HepG2 (cell line): ENCODE results near the gene KCNQ1OT1. TPM values are rescaled to one million over a fixed set of nuclear protein-coding genes. Genes with fewer than 3 reads are reported as not detected.

Experiments
- ATAC-seq: fragments of 200-7000 bp; cut with Tn5 transposase; 3 replicates; pipeline ENCODE4 v1.9.1; 2020; ENCODE audit warnings: mild to moderate bottlenecking, moderate library complexity
- BruUV-seq: library from RNA; stranded (reverse); fragments of 400-500 nt; replicated peaks from 2 replicates; lab custom pipeline; 2021; lab: Mats Ljungman, UMichigan
- CTCF ChIA-PET: fragments of 300-600 bp; formaldehyde crosslinking; extraction: SDS; loops from one replicate; lab custom pipeline; 2021; ENCODE audit warnings: low total read pairs, inconsistent platforms, low intra/inter-chr PET ratio; lab: Yijun Ruan, JAX
- POLR2A ChIA-PET: fragments of 350-600 bp; sonication (Branson Sonifier 250); formaldehyde crosslinking; loops from one replicate; lab custom pipeline; 2020; ENCODE audit warnings: antibody characterized with exemption, inconsistent platforms; lab: Yijun Ruan, JAX
- DNase-seq: peaks from one replicate; pipeline ENCODE4 v3.0.0-alpha.2; 2015; ENCODE audit warnings: low spot score
- FAIRE-seq: peaks from 3 replicates; lab custom pipeline; 2011; peaks lifted over from hg19 to GRCh38; lab: Jason Lieb, UNC
- H2AFZ ChIP-seq: one replicate; pipeline ENCODE4 v1.6.1; 2011; ENCODE audit warnings: low read length, inconsistent platforms
- H3K27ac ChIP-seq: fragments of 300-600 bp; 3 replicates; pipeline ENCODE4 v1.8.0; 2011; ENCODE audit warnings: mixed run types, mild to moderate bottlenecking, mixed read lengths, low read length, inconsistent platforms; ENCODE audit not compliant: insufficient read depth; ENCODE audit errors: extremely low read length
- H3K27me3 ChIP-seq, 2 experiments: fragments of 200-600 bp in 1 of 2; 2 replicates in 1 of 2; 3 replicates in 1 of 2; pipeline versions ENCODE4 v1.6.0 to v1.8.0; 2011; ENCODE audit warnings: low read length in 2 of 2, mild to moderate bottlenecking in 2 of 2, moderate library complexity in 2 of 2, inconsistent platforms in 1 of 2; ENCODE audit not compliant: insufficient read depth in 2 of 2, control insufficient read depth in 1 of 2
- H3K36me3 ChIP-seq, 2 experiments: fragments of 200-600 bp in 1 of 2; replicated peaks in 1 of 2; 2 replicates in 1 of 2; 3 replicates in 1 of 2; pipeline versions ENCODE4 v1.5.1 to v1.8.0; 2011; ENCODE audit warnings: low read length in 2 of 2, inconsistent platforms in 1 of 2; ENCODE audit not compliant: insufficient read depth in 2 of 2, control insufficient read depth in 1 of 2
- H3K4me1 ChIP-seq: 2 replicates; pipeline ENCODE4 v1.5.1; 2012; ENCODE audit warnings: low read length, inconsistent platforms; ENCODE audit not compliant: insufficient read depth
- H3K4me2 ChIP-seq: 2 replicates; pipeline ENCODE4 v1.6.0; 2011; ENCODE audit warnings: low read depth, low read length, inconsistent platforms
- H3K4me3 ChIP-seq, 3 experiments: fragments of 200-600 bp in 1 of 3; sonication (generic), shearing (Covaris generic) in 1 of 3; replicated peaks in 1 of 3; 2 replicates each; pipeline ENCODE4 v1.5.1; 2011 to 2016; ENCODE audit warnings: low read length in 3 of 3, inconsistent platforms in 2 of 3, low read depth in 2 of 3, mild to moderate bottlenecking in 2 of 3, control low read depth in 1 of 3, mixed read lengths in 1 of 3; ENCODE audit not compliant: insufficient read depth in 1 of 3
- H3K79me2 ChIP-seq: one replicate; pipeline ENCODE4 v1.6.1; 2011; ENCODE audit warnings: low read length, inconsistent platforms; ENCODE audit not compliant: insufficient read depth
- H3K9ac ChIP-seq: 2 replicates; pipeline ENCODE4 v1.6.0; 2011; ENCODE audit warnings: mild to moderate bottlenecking, low read depth, low read length, inconsistent platforms; ENCODE audit not compliant: insufficient read depth
- H3K9me3 ChIP-seq: 2 replicates; pipeline ENCODE4 v1.5.1; 2012; ENCODE audit warnings: mild to moderate bottlenecking, low read length
- H4K20me1 ChIP-seq: 2 replicates; pipeline ENCODE4 v1.6.0; 2011; ENCODE audit warnings: inconsistent platforms, mild to moderate bottlenecking, low read length, moderate library complexity; ENCODE audit not compliant: insufficient read depth
- CBFB ChIP-seq: sonication (generic); formaldehyde crosslinking; IDR thresholded peaks from 2 replicates; pipeline ENCODE4 v1.4.0; 2020; ENCODE audit warnings: missing genetic modification reagents
- CENPBD1 ChIP-seq: sonication (generic); formaldehyde crosslinking; IDR thresholded peaks from 2 replicates; pipeline ENCODE4 v1.8.0; 2022; ENCODE audit warnings: missing genetic modification reagents, low read depth, mild to moderate bottlenecking, borderline replicate concordance
- HIC2 ChIP-seq: sonication (generic); formaldehyde crosslinking; IDR thresholded peaks from 2 replicates; pipeline ENCODE4 v1.9.0; 2022; ENCODE audit warnings: low read depth, missing genetic modification reagents
- HOXD1 ChIP-seq: sonication (generic); formaldehyde crosslinking; IDR thresholded peaks from 2 replicates; pipeline ENCODE4 v1.5.0; 2020; ENCODE audit warnings: missing genetic modification reagents
- MYNN ChIP-seq: sonication (generic); formaldehyde crosslinking; IDR thresholded peaks from 2 replicates; pipeline ENCODE4 v1.4.0; 2020; ENCODE audit warnings: mild to moderate bottlenecking, low read depth, missing genetic modification reagents
- NR2F1 ChIP-seq, 2 experiments: fragments of 450-650 bp in 1 of 2; formaldehyde crosslinking in 1 of 2; IDR thresholded peaks; 2 replicates each; pipeline versions ENCODE4 v1.5.0 to v1.6.1; 2016 to 2020; ENCODE audit warnings: mild to moderate bottlenecking in 1 of 2, missing compliant biosample characterization in 1 of 2, missing genetic modification reagents in 1 of 2, moderate library complexity in 1 of 2
- NR3C1 ChIP-seq: sonication (generic); formaldehyde crosslinking; IDR thresholded peaks from 2 replicates; pipeline ENCODE4 v1.4.0; 2020; ENCODE audit warnings: missing genetic modification reagents
- POLR2A ChIP-seq, 2 experiments: IDR thresholded peaks; 2 replicates each; pipeline ENCODE4 v1.6.1; 2011; ENCODE audit warnings: low read depth in 2 of 2, low read length in 2 of 2, mild to moderate bottlenecking in 1 of 2, moderate library complexity in 1 of 2; ENCODE audit not compliant: insufficient read depth in 1 of 2
- POLR2AphosphoS5 ChIP-seq: IDR thresholded peaks from 2 replicates; pipeline ENCODE4 v1.6.1; 2012; ENCODE audit warnings: low read depth, low read length
- POLR2G ChIP-seq: fragments of 200-400 bp; formaldehyde crosslinking; IDR thresholded peaks from 2 replicates; pipeline ENCODE4 v1.6.1; 2018; ENCODE audit warnings: mild to moderate bottlenecking, low read depth, low read length, moderate library complexity
- RBM22 ChIP-seq: fragments of 200-400 bp; formaldehyde crosslinking; optimal IDR thresholded peaks from 2 replicates; pipeline ENCODE3; 2017; ENCODE audit warnings: mild to moderate bottlenecking, low read length, moderate library complexity
- ZBTB1 ChIP-seq: sonication (generic); formaldehyde crosslinking; IDR thresholded peaks from 2 replicates; pipeline ENCODE4 v1.4.0; 2020; ENCODE audit warnings: missing genetic modification reagents, borderline replicate concordance
- WGBS: methylation state at CpG from one replicate; pipeline ENCODE4 v1.1.6; 2017; ENCODE audit warnings: low lambda C conversion rate; 5-methylcytosine and 5-hydroxymethylcytosine counted together
- in situ Hi-C: cut with HindIII; loops from 2 replicates; pipeline ENCODE4 v1.10.0; 2017; ENCODE audit warnings: low pct_unique_long_range_greater_than_20kb; ENCODE audit not compliant: extremely low pct_ligation_motif_present
- intact Hi-C: fragments of 100-400 bp; cut with micrococcal nuclease; formaldehyde crosslinking; loops from one replicate; pipeline ENCODE4 v1.10.0; 2022; ENCODE audit not compliant: unreplicated experiment
- polyA plus RNA-seq, 8 experiments: library from polyadenylated mRNA; depleted of rRNA in 3 of 8; stranded (reverse) in 7 of 8; unstranded in 1 of 8; fragments of >200 nt; fragmentation: Illumina TruSeq in 4 of 8; extraction: Trizol in 4 of 8; gene quantifications; 2 replicates each; pipeline versions ENCODE4 v1.2.1 to v1.2.3, GENCODE V29; 2011 to 2016; ENCODE audit warnings: low read depth in 4 of 8, missing spikeins in 1 of 8, mixed read lengths in 1 of 8; ENCODE audit not compliant: insufficient read depth in 1 of 8
- total RNA-seq, 5 experiments: library from RNA; depleted of rRNA; stranded (reverse); fragments of >200 nt; fragmentation: Illumina TruSeq; extraction: Trizol; gene quantifications; 2 replicates each; pipeline ENCODE4 v1.2.3, GENCODE V29; 2016; ENCODE audit warnings: low read depth in 1 of 5
- TF ChIP-seq, protein P1 (sequence below): sonication (generic); formaldehyde crosslinking; IDR thresholded peaks from 2 replicates; pipeline ENCODE4 v1.5.1; 2020; ENCODE audit warnings: mild to moderate bottlenecking, missing genetic modification reagents, moderate library complexity

KCNQ1OT1 gene
- total and polyA plus RNA-seq, 2 of the 13 experiments (the other 11 are each of a cell fraction or from before 2014, with no cell fraction given) = 1.3 to 18.9 TPM

- TF ChIP-seq, protein P1, sequence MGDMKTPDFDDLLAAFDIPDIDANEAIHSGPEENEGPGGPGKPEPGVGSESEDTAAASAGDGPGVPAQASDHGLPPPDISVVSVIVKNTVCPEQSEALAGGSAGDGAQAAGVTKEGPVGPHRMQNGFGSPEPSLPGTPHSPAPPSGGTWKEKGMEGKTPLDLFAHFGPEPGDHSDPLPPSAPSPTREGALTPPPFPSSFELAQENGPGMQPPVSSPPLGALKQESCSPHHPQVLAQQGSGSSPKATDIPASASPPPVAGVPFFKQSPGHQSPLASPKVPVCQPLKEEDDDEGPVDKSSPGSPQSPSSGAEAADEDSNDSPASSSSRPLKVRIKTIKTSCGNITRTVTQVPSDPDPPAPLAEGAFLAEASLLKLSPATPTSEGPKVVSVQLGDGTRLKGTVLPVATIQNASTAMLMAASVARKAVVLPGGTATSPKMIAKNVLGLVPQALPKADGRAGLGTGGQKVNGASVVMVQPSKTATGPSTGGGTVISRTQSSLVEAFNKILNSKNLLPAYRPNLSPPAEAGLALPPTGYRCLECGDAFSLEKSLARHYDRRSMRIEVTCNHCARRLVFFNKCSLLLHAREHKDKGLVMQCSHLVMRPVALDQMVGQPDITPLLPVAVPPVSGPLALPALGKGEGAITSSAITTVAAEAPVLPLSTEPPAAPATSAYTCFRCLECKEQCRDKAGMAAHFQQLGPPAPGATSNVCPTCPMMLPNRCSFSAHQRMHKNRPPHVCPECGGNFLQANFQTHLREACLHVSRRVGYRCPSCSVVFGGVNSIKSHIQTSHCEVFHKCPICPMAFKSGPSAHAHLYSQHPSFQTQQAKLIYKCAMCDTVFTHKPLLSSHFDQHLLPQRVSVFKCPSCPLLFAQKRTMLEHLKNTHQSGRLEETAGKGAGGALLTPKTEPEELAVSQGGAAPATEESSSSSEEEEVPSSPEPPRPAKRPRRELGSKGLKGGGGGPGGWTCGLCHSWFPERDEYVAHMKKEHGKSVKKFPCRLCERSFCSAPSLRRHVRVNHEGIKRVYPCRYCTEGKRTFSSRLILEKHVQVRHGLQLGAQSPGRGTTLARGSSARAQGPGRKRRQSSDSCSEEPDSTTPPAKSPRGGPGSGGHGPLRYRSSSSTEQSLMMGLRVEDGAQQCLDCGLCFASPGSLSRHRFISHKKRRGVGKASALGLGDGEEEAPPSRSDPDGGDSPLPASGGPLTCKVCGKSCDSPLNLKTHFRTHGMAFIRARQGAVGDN = peak; percentile 42; the same call in 1 of the 2 replicates
- no peak for TF ChIP-seq NR2F1 (CRISPR knock-in tag; IDR thresholded peaks at IDR 0.05)
- no peak for TF ChIP-seq ZBTB1 (CRISPR knock-in tag)
- 0 out of 2 replicates have a peak, but pooled peaks have one; percentile 24 for TF ChIP-seq POLR2AphosphoS5
These were observed 25.8 kb downstream of the KCNQ1OT1 start (continued) for GRCh38 chr11:2673871-2674471.

- intact Hi-C loops (no loop called here), in situ Hi-C loops (no loop called here)
- no peaks in the 10 kb centered on the region for H3K9me3 ChIP-seq
- ChIA-PET POLR2A (interaction anchor here (3.5 kb wide), 1 partner anchor 26 kb away, joined by 8 read pairs; the partner anchor contains the start of gene KCNQ1OT1), CTCF (no interaction called here)
- H3K4me1 ChIP-seq = peaks cover 99% of the 10 kb centered on the region
- no peak for FAIRE-seq
- BruUV-seq = no TSS peak
- H3K79me2 ChIP-seq = peaks cover 100% of the 10 kb centered on the region
- no peak for TF ChIP-seq HIC2 (CRISPR knock-in tag)
- no peak for TF ChIP-seq CBFB (CRISPR knock-in tag)
- TF ChIP-seq POLR2A (IDR thresholded peaks at IDR 0.05; ENCODE audit: insufficient read depth in 1 of 2, low read depth in 2 of 2, low read length in 2 of 2) = 0 out of 4 replicates have a peak, but pooled peaks of 1 of the 2 experiments have one; percentile 34
- TF ChIP-seq RBM22 = peak; percentile 46
- TF ChIP-seq HOXD1 (CRISPR knock-in tag) = no peak
- no peak for TF ChIP-seq NR3C1 (CRISPR knock-in tag)
- TF ChIP-seq POLR2G = peak; percentile 42; the same call in 1 of the 2 replicates
- no peak for TF ChIP-seq CENPBD1 (CRISPR knock-in tag)
- no peak for TF ChIP-seq MYNN
- H3K36me3 ChIP-seq = peaks cover 35 to 90% of the 10 kb centered on the region in 2 experiments
- H3K4me3 ChIP-seq = no peak overlapping the region
- no peak for DNase-seq
- no peak overlapping the region for H3K9ac ChIP-seq
- H4K20me1 ChIP-seq = peaks cover 99% of the 10 kb centered on the region
- H2AFZ ChIP-seq = no peak overlapping the region
- H3K27ac ChIP-seq = no peak overlapping the region
- no peak overlapping the region for H3K4me2 ChIP-seq
- no peak for ATAC-seq
- WGBS = 100% methylated on average over 2 of the region's 2 CpGs
- H3K27me3 ChIP-seq = no peaks in the 10 kb centered on the region
These were observed 26.6 kb downstream of the KCNQ1OT1 start for GRCh38 chr11:2673250-2673610.
